SU-DHL-6 (cell line): ENCODE results near the gene RBBP4.
"Not testable (repeated sequence)": the region's sequence is repeated elsewhere in the genome, so short reads cannot be mapped to it uniquely, and the experiment has no call there.

ENCODE experiments used
- H2AFZ ChIP-seq: fragments of 200-600 bp; sonication (generic); 2 replicates; pipeline ENCODE4 v1.6.1; 2014; ENCODE audit warnings: low read depth, mild to moderate bottlenecking, moderate library complexity, mixed read lengths, antibody characterized with exemption, low read length; ENCODE audit not compliant: severe bottlenecking
- H3F3A ChIP-seq: fragments of 200-600 bp; shearing (Covaris generic); 2 replicates; pipeline ENCODE4 v1.6.0; 2016; ENCODE audit warnings: antibody characterized with exemption, mild to moderate bottlenecking; ENCODE audit not compliant: insufficient read depth
- H3K27ac ChIP-seq: fragments of 200-600 bp; sonication (generic); 2 replicates; pipeline ENCODE4 v1.5.1; 2016; ENCODE audit warnings: low read depth, mild to moderate bottlenecking, low read length, moderate library complexity, mixed read lengths
- H3K27me3 ChIP-seq: fragments of 200-600 bp; sonication (generic), shearing (Covaris generic); 2 replicates; pipeline ENCODE4 v1.6.0; 2014; ENCODE audit warnings: mild to moderate bottlenecking, low read length
- H3K36me3 ChIP-seq: fragments of 200-600 bp; sonication (generic); 2 replicates; pipeline ENCODE4 v1.6.1; 2014; ENCODE audit warnings: mild to moderate bottlenecking, low read length, mixed read lengths
- H3K4me2 ChIP-seq: fragments of 300-600, 200-600 bp; shearing (Covaris generic), sonication (generic); 2 replicates; pipeline ENCODE4 v1.6.0; 2014; ENCODE audit warnings: low read length, low read depth, mild to moderate bottlenecking; ENCODE audit not compliant: poor library complexity, severe bottlenecking
- H3K4me3 ChIP-seq: fragments of 200-600 bp; sonication (generic); 2 replicates; pipeline ENCODE4 v1.5.1; 2014; ENCODE audit warnings: antibody characterized with exemption, low read length, mild to moderate bottlenecking, mixed read lengths; ENCODE audit not compliant: insufficient read depth, poor library complexity, severe bottlenecking
- H3K79me2 ChIP-seq: fragments of 200-600 bp; sonication (generic); 2 replicates; pipeline ENCODE4 v1.6.1; 2014; ENCODE audit warnings: mild to moderate bottlenecking, low read length, moderate library complexity; ENCODE audit not compliant: insufficient read depth
- H3K9ac ChIP-seq: fragments of 200-600 bp; sonication (generic); 2 replicates; pipeline ENCODE4 v1.7.0; 2014; ENCODE audit warnings: mild to moderate bottlenecking, low read length
- H3K9me2 ChIP-seq: fragments of 200-600 bp; sonication (generic); replicated peaks from 2 replicates; pipeline ENCODE4 v1.6.1; 2014; ENCODE audit warnings: low read length; ENCODE audit not compliant: insufficient read depth
- H3K9me3 ChIP-seq: fragments of 200-600 bp; sonication (generic); 2 replicates; pipeline ENCODE4 v1.6.1; 2014; ENCODE audit warnings: low read length, mixed read lengths; ENCODE audit not compliant: insufficient read depth
- H4K20me1 ChIP-seq: fragments of 200-600 bp; sonication (generic); 2 replicates; pipeline ENCODE4 v1.6.1; 2014; ENCODE audit warnings: low read depth, mild to moderate bottlenecking, antibody characterized with exemption, low read length, moderate library complexity, mixed read lengths
- EZH2phosphoT487 ChIP-seq: fragments of 200-600 bp; sonication (generic), shearing (Covaris generic); conservative IDR thresholded peaks from 2 replicates; pipeline ENCODE4 v1.6.1; 2018; ENCODE audit warnings: mild to moderate bottlenecking, antibody characterized with exemption, low read length, moderate library complexity, mixed read lengths
- TF ChIP-seq, protein P1 (sequence below): fragments of 200-600 bp; sonication (generic); IDR thresholded peaks from one replicate; pipeline ENCODE4 v1.5.1; 2017; ENCODE audit warnings: antibody characterized with exemption, mild to moderate bottlenecking, low read length, moderate library complexity; ENCODE audit not compliant: insufficient read depth, poor library complexity, severe bottlenecking

Gene RBBP4

DNA sequence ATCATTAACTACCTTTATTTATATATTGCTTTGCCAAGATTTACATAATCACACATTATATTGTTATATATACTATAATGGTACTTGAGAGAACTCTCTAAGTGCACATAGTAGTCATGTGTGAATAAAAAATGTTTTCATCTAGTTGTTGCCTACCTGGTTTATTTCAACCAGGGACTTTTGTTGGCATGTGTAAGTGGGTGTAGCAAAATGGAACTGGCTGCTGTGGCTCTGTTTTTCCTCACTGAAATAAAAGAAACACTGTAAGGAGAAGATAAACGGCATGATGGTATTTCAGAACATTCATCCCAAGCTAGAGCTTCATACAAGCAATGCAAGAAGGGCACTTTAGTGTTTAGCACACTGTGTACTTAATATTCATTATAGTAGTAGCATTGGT is 14.9 kb downstream of the RBBP4 start:
- Histone ChIP-seq H3K9ac (no peak overlapping the region), H2AFZ (no peak overlapping the region), H3K27me3 (no peaks in the 10 kb centered on the region), H3K9me3 (no peaks in the 10 kb centered on the region), H3K4me3 (no peak overlapping the region), H4K20me1 (peaks cover 33% of the 10 kb centered on the region), H3K36me3 (peaks cover 49% of the 10 kb centered on the region), H3K27ac (no peak overlapping the region), H3K79me2 (peaks cover 50% of the 10 kb centered on the region), H3K9me2 (no peaks in the 10 kb centered on the region), H3F3A (0 out of 2 replicates have a peak, but pooled peaks cover 3% of the 10 kb centered on the region), H3K4me2 (no peak overlapping the region)
- TF ChIP-seq, protein P1, sequence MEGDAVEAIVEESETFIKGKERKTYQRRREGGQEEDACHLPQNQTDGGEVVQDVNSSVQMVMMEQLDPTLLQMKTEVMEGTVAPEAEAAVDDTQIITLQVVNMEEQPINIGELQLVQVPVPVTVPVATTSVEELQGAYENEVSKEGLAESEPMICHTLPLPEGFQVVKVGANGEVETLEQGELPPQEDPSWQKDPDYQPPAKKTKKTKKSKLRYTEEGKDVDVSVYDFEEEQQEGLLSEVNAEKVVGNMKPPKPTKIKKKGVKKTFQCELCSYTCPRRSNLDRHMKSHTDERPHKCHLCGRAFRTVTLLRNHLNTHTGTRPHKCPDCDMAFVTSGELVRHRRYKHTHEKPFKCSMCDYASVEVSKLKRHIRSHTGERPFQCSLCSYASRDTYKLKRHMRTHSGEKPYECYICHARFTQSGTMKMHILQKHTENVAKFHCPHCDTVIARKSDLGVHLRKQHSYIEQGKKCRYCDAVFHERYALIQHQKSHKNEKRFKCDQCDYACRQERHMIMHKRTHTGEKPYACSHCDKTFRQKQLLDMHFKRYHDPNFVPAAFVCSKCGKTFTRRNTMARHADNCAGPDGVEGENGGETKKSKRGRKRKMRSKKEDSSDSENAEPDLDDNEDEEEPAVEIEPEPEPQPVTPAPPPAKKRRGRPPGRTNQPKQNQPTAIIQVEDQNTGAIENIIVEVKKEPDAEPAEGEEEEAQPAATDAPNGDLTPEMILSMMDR, result no peak
- TF ChIP-seq EZH2phosphoT487, result no peak

DNA sequence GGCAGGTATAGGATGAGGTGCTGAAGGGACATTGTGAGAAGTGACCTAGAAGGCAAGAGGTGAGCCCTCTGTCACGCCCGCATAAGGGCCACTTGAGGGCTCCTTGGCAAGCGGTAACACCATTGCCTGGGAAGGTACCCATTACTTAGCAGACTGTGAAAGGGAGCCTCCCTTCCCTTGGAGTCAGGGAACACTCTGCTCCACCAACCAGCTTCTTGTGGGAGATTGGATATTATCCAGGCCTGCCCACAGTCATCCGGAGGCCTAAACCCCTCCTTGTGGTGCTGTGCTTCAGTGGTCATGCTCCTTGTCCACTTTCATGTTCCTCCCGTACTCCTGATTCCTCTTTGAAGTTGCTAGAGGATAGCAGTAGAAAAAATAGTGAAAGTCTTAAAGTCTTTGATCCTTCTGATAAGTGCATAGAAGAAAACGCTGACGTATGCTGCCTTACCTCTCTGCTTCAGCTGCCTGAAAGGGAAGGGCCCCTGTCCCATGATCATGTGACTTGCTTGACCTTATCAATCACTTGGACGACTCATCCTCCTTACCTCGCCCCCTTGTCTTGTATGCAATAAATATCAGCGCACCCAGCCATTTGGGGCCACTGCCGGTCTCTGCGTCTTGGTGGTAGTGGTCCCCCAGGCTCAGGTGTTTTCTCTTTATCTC is 16.0 kb downstream of the RBBP4 start:
- Histone ChIP-seq H3K36me3 (peaks cover 50% of the 10 kb centered on the region), H3K27ac (no peak overlapping the region), H3F3A (0 out of 2 replicates have a peak, but pooled peaks cover 3% of the 10 kb centered on the region), H3K79me2 (peaks cover 39% of the 10 kb centered on the region), H2AFZ (no peak overlapping the region), H3K27me3 (no peaks in the 10 kb centered on the region), H3K4me2 (no peak overlapping the region), H3K4me3 (no peak overlapping the region), H3K9me2 (no peaks in the 10 kb centered on the region), H3K9me3 (no peaks in the 10 kb centered on the region), H4K20me1 (peaks cover 34% of the 10 kb centered on the region), H3K9ac (no peak overlapping the region)
- TF ChIP-seq EZH2phosphoT487, result no peak
- TF ChIP-seq, protein P1, result no peak

DNA sequence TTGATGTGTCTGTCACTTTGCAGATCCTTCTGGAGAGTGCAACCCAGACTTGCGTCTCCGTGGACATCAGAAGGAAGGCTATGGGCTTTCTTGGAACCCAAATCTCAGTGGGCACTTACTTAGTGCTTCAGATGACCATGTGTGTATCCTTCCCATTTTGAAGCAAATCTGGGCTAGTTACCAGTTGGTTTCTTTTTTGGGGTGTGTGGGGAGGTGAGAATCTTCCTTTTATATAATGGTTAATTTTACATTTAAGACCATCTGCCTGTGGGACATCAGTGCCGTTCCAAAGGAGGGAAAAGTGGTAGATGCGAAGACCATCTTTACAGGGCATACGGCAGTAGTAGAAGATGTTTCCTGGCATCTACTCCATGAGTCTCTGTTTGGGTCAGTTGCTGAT is 17.7 kb downstream of the RBBP4 start:
- not testable (repeated sequence) for H3K4me3 ChIP-seq

DNA sequence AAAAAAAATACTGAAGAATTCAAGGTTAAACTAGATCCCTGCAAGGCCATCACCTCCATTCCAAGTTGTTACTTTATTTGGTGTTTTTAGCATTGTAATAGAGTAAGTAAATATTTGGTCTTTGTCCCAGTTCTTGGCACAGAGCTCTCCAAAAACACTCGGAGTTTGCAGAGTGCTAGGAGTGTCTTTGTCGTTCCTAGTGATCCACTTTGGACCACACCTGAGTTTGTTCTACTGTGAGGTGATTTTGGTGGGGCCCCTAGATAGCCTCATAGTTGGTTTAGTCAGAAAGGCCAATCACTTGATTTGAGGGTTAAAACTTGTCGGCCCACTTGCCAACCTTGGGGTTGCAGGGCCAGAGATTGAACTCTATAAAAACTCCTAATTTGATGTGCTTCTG is 25.9 kb downstream of the RBBP4 start:
- Histone ChIP-seq H3K27ac (no peak overlapping the region), H3K79me2 (no peaks in the 10 kb centered on the region), H3K4me2 (no peak overlapping the region), H4K20me1 (no peaks in the 10 kb centered on the region), H3F3A (peaks cover 18% of the 10 kb centered on the region; the same call in 1 of the 2 replicates), H3K9ac (no peak overlapping the region), H3K9me3 (no peaks in the 10 kb centered on the region), H3K27me3 (no peaks in the 10 kb centered on the region), H3K9me2 (no peaks in the 10 kb centered on the region), H3K36me3 (peaks cover 52% of the 10 kb centered on the region), H2AFZ (no peak overlapping the region), H3K4me3 (no peak overlapping the region)
- TF ChIP-seq, protein P1, result no peak
- no peak for TF ChIP-seq EZH2phosphoT487

More for the DNA sequence above, 17.7 kb downstream of the RBBP4 start:
- peaks cover 29% of the 10 kb centered on the region for H3K79me2 ChIP-seq
- not testable (repeated sequence) for H3K9me2 ChIP-seq, H3K9ac ChIP-seq, H3K27ac ChIP-seq, H3K9me3 ChIP-seq, H3K27me3 ChIP-seq, H2AFZ ChIP-seq, H3F3A ChIP-seq, H3K4me2 ChIP-seq
- peaks cover 63% of the 10 kb centered on the region for H3K36me3 ChIP-seq
- H4K20me1 ChIP-seq, result peaks cover 34% of the 10 kb centered on the region

DNA sequence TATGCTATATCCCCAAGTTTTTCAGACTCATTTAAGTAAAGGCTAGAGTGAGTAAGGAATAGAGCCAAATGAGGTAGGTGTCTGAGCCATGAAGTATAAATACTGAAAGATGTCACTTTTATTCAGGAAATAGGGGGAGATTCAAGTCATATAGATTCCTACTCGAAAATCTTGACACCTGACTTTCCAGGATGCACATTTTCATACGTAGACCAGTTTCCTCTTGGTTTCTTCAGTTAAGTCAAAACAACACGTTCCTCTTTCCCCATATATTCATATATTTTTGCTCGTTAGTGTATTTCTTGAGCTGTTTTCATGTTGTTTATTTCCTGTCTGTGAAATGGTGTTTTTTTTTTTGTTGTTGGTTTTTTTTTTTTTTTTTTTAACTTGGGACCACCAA is 29.0 kb downstream of the RBBP4 start:
- H3K9me3 ChIP-seq, H3K9me2 ChIP-seq, H3K27me3 ChIP-seq, H2AFZ ChIP-seq, H3K4me2 ChIP-seq, H3K27ac ChIP-seq, H3K79me2 ChIP-seq, H3K4me3 ChIP-seq, H3K9ac ChIP-seq, H4K20me1 ChIP-seq: not testable (repeated sequence)
- peaks cover 39% of the 10 kb centered on the region for H3F3A ChIP-seq
- H3K36me3 ChIP-seq, result peaks cover 48% of the 10 kb centered on the region; the same call in 1 of the 2 replicates
